GM10266 (cell line): ENCODE measurements around the gene CTSO.

Source experiments
- DNase-seq: peaks from one replicate; pipeline ENCODE4 v3.0.0; 2012; ENCODE audit errors: extremely low spot score
- CTCF ChIP-seq: IDR thresholded peaks from 2 replicates; pipeline ENCODE4 v1.5.1; 2012; ENCODE audit warnings: mild to moderate bottlenecking, low read depth; ENCODE audit not compliant: control insufficient read depth, insufficient read depth; ENCODE audit errors: missing control alignments

CTSO gene

GRCh38 chr4:155929833-155930232, 23.8 kb downstream of the CTSO start:
- DNase-seq: no peak
- TF ChIP-seq CTCF: no peak

- no peak for DNase-seq
- no peak for TF ChIP-seq CTCF
Measured at GRCh38 chr4:155924637-155925036, 29.0 kb downstream of the CTSO start.

GRCh38 chr4:155921597-155921996, 32.1 kb downstream of the CTSO start:
- DNase-seq: no peak
- no peak for TF ChIP-seq CTCF

- no peak for TF ChIP-seq CTCF
- DNase-seq: no peak
Measured at GRCh38 chr4:155914782-155915181, 38.9 kb downstream of the CTSO start.

- no peak for DNase-seq
- no peak for TF ChIP-seq CTCF
Measured at GRCh38 chr4:155911905-155912304, 41.8 kb downstream of the CTSO start.

GRCh38 chr4:155909615-155910226, 43.9 kb downstream of the CTSO start:
- TF ChIP-seq CTCF: no peak
- DNase-seq: no peak

GRCh38 chr4:155908187-155909139, 45.2 kb downstream of the CTSO start:
- TF ChIP-seq CTCF: no peak
- peak; percentile 20 for DNase-seq
